A204.1 (cell line): Measurements from ENCODE around the gene IL18BP.

Experiments
- FAIRE-seq: peaks from 2 replicates; lab custom pipeline; 2012; peaks lifted over from hg19 to GRCh38; lab: Jason Lieb, UNC

Gene IL18BP

GRCh38 chr11:71996946-71997345 is 1.8 kb upstream of the IL18BP start:
- FAIRE-seq: no peak

DNA sequence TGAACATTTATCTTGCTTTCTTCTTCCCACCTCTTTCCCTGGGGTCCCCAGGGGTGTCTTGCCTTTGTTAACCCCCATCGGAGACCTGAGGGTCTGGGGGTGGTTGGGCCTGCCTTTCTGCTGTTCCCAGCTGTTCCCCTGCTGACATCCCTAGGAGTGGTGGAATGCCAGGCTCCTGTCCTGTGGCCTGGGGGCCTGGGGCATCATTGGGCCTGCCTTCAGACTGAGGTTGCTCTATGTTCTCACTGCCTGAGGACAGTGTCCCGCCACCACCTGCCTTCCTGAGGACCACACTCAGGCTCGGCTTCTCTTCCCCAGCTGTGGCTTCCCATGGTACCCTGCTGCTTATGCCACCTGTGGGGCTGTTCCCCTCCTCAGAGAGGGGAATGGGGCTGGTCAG is 1.1 kb upstream of the IL18BP start:
- no peak for FAIRE-seq

DNA sequence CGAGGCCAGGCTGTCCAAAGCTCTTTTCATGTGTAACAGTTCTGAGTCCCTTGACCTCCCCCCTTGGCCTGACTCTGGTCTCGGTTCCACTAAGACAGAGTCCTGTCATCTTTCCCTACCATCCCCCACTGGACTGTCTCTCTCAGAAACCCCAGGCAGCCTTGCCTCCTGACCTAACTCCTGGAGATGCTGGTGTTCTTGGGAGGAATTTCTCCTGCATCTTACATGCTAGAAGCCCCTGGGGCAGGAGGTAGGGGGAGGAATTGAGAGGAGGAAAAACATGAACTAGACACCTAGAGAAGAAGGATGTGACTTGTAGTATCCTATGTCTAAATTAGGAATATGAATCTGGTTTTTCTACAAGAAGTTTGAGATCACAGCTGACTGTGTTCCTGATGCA is 648 bp upstream of the IL18BP start:
- FAIRE-seq: no peak

DNA sequence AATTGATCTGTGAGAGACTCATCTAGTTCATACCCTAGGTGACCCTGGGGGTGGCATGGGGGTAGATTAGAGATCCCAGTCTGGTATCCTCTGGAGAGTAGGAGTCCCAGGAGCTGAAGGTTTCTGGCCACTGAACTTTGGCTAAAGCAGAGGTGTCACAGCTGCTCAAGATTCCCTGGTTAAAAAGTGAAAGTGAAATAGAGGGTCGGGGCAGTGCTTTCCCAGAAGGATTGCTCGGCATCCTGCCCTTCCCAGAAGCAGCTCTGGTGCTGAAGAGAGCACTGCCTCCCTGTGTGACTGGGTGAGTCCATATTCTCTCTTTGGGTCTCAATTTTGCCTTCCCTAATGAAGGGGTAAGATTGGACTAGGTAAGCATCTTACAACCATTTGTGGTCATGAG is 653 bp downstream of the IL18BP start:
- no peak for FAIRE-seq

DNA sequence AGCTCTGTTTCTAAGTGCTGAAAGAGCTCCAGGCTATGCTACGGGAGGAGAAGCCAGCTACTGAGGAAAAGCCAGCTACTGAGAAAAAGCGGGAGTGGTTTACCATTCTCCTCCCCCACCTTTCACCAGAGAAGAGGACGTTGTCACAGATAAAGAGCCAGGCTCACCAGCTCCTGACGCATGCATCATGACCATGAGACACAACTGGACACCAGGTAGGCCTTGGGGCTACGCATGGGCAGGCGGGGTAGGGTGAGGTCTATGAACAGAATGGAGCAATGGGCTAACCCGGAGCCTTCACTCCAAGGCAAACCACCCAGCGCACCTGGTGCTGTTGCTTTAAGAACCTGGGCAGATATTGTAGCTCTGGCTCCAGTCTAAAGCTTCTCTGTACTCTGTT is 1.1 kb downstream of the IL18BP start:
- FAIRE-seq: no peak

DNA sequence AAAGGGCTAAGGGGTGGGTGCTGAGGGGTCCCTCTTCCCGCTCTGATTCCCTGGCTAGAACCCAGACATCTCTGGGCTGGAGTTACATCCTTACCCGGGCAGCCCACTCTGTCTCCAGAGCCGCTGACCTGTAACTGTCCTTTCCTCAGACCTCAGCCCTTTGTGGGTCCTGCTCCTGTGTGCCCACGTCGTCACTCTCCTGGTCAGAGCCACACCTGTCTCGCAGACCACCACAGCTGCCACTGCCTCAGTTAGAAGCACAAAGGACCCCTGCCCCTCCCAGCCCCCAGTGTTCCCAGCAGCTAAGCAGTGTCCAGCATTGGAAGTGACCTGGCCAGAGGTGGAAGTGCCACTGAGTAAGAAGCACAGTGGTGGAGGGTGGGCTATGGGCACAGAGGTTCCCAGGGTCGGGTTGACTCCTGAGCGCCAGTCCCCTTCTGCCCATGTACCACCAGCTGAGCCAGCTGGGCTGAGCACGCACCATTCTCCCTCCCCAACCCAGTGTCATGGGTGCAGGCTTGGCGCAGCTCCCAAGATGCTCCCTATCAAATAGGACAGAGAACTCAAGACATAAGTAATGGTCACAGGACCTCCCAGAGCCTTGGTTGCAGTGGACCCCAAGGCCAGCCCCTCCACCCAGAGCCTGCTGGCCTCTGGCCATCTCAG is 1.6 kb downstream of the IL18BP start:
- FAIRE-seq: no peak

- FAIRE-seq: no peak
These were observed 2.6 kb downstream of the IL18BP start for GRCh38 chr11:72001285-72001684.

GRCh38 chr11:72001834-72002591 is 3.3 kb downstream of the IL18BP start:
- FAIRE-seq: no peak

DNA sequence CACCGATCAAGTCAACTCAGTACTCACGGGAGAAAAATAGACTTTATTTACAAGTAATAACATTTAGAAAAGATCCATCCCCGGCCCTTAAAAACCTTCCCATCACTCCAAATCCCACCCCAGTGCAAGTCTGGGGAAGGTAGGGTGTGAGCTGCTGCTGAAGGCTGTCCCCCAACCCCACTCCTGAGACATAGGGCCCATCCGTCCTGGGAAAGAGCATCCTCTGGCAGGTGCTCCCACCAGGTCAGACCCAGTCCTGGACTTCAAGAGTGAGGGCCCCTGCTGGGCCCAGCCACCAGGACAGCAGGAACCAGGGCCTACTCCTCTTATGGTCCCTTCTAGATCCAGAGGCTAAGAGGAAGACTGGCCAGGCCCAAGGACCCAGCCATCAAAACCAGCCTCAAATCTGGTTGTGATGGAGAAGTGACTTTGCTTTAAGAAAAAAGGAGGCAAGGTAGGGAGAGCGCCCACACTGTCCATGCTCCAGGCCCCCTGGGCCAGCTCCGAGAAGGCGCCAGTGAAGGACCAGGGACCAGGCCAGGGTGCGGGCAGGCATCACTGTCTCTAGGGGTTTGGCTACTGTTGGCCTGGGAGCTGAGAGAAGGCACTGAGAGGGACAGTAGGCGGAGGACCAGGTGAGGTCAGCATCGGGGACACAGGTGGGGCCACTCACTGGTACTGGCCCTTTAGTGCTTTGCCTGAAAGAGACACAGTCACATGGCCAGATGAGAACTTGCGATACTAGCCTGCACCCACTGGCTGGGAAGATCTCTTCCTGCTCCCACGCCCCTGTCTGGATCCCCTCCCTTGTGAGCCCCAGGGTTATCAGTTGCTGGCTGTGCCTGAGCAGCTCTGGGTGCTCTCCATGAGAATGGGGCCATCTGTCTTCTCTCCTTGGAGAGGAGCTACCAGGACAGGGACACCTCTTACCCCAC is 4.4 kb downstream of the IL18BP start:
- no peak for FAIRE-seq

- no peak for FAIRE-seq
These were observed 5.1 kb downstream of the IL18BP start for GRCh38 chr11:72003776-72004171.

- no peak for FAIRE-seq
These were observed 6.0 kb downstream of the IL18BP start for GRCh38 chr11:72004515-72005346.

DNA sequence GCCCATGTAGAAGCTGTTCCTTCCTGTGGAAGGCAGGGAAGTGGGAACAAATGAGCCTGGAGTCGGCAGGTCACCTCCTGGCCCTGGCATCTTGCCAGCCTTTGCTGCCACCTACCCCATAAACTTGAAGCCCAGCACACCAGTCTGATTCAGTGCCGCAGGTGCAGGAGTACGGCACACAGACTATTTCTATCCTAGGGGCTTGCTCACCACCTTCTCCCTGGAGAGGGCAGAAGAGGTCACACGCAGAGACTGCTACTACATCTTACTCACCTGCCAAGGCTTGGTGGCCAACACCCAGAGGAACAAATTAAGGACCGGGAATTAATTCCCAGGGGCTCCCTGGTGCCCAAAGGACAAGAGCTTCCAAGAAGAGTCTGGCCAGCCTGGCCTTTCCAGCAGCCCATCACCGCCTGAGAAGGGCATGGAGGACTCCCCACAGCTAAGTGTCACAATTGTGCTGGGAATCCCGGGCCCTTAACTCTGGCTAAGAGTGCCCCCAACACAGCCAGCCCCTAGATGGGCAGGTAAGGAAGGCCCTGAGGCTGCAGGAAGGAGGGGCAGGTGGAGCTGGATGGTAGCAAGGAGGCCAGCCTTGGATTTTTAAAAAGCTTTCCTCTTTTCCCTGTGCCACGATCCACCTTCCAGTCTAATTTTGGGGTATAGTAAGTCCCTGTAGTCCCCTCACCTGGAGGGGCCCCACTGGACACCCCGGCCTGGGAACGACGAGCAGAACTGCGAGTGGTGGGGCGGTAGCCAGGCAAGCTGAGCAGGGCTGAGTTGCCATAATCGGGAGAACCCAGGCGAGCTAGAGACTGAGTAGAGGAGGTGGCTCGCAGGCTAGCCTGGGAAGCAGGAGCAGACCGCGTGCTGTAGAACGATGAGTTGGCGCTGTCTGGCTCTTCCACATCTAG is 6.9 kb downstream of the IL18BP start:
- no peak for FAIRE-seq

DNA sequence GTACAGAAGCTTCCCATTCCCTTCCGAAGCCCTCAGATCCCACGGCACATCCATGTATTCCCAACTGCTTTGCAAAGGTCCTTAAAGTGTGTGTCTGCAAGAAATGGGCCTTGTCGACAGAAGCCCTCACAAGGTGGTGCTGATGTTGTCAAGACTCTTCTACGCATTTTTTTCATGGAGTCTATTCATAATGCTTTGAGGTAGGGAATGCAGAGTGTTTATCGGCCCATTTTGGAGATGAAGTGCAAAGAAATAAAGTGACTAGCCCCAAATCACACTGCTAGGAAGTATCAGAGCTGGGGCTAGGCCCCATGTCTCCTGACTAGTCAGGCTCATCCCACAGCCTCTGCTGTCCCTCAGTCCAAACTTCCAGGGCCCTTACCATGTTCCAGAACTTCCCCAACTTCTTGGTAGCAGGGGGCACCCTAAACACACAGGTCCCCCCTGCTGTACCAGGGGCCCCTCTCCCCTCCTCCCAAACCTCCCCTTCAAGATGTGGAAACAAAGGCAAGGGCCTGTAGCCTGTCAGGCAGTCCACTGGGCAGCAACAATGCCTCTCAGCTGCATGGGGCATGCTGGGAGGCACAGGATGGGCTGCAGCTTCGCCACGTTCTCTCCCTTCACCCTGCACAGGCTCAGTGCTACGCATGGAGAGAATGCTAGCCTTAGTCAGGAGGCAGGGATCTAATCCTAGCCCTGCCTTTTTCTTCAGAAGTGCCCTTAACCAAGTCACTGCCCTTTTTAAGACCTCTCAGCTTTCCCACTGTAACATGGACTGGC is 7.8 kb downstream of the IL18BP start:
- FAIRE-seq: no peak

DNA sequence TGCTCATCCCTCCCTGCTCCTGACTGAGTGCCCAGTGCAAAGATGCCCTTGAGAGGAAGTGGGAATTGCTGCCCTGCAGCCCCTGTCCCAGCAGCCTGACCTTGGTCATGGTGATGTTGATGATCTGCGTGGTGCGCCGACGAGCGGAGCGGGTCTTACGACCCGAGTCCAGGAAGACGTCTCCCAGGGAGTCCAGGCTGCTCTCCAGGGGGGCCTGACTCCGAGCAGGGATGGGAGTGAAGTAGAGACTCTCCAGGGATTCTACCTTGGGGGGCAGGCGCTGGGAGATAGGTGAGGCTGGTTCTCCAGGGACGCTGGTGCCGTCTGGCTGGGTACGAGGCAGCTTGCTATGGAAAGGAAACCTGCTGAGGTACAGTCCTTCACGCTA is 8.4 kb downstream of the IL18BP start:
- no peak for FAIRE-seq

- FAIRE-seq: no peak
These were observed 8.9 kb downstream of the IL18BP start for GRCh38 chr11:72007587-72007986.

DNA sequence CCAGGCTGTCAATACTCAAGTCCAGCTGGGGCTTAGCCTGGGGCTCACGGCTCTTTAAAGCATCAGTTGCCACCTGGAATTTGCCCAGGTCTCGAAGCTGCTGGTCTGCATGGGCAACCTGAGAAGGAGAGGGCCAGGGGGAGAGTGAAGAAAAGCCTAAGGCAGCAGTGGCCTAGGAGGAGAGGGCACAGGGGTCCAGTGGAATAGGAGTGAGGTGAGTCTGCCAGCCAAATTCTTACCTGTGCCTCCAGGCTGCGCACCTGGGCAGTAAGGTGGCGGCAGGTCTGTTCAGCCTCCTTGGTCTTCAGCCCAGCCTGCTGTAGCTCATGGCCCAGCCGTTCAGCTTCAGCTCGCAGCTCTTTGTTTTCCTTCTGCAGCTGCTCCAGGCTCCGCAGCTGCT is 10.0 kb downstream of the IL18BP start:
- no peak for FAIRE-seq

GRCh38 chr11:72009156-72009555 is 10.4 kb downstream of the IL18BP start:
- no peak for FAIRE-seq

- FAIRE-seq: no peak
These were observed 12.0 kb downstream of the IL18BP start for GRCh38 chr11:72010529-72011233.

DNA sequence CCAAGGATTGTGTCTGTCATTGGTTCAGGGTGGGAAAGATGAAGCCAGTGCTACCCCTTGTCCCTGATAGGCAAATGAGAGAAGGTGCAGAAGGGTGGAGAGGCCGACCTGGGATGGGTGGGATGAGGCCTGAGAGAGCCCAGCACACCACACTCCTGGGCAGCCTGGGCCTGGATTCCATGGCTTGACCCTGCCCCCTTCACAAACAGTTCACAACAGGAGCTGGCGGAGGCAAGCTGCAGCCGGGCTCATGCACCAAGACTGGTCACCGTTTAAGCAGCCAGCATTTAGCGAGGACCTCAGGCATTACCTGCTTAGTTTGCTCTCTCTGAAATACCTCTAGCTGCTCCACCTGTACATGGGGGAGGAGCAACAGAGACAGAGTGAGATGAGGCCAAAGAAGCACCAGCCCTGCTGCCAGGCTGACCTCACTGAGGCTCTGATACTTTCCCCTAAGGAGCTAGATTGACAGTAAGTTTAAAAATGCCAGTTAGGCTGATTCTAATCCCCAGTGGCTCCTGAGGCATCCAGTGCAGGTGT is 13.5 kb downstream of the IL18BP start:
- no peak for FAIRE-seq
